Measurements from ENCODE around the gene AIDA.

- TF ChIP-seq EZH2phosphoT487 (IDR thresholded peaks at IDR 0.05; ENCODE audit: unreplicated experiment) (no peak), EZH2 (IDR thresholded peaks at IDR 0.05; ENCODE audit: low read depth, unreplicated experiment) (no peak), POLR2AphosphoS5 (IDR thresholded peaks at IDR 0.05; ENCODE audit: low read depth) (no peak)
Measured at GRCh38 chr1:222697203-222697602, 15.1 kb downstream of the AIDA start.

Data from GM23338 (cell line).